PC-3 (cell line): ENCODE measurements around the gene PTP4A1.

Experiments used
- EZH2 ChIP-seq: fragments of 300-600 bp; sonication (generic); IDR thresholded peaks from one replicate; pipeline ENCODE4 v1.6.1; 2017; ENCODE audit warnings: antibody characterized with exemption, mild to moderate bottlenecking, low read length; ENCODE audit not compliant: unreplicated experiment
- TF ChIP-seq, protein P1 (sequence below): fragments of 300-600 bp; sonication (generic); conservative IDR thresholded peaks from 2 replicates; pipeline ENCODE4 v1.5.1; 2017; ENCODE audit warnings: antibody characterized with exemption, low read depth, mild to moderate bottlenecking, low read length

DNA sequence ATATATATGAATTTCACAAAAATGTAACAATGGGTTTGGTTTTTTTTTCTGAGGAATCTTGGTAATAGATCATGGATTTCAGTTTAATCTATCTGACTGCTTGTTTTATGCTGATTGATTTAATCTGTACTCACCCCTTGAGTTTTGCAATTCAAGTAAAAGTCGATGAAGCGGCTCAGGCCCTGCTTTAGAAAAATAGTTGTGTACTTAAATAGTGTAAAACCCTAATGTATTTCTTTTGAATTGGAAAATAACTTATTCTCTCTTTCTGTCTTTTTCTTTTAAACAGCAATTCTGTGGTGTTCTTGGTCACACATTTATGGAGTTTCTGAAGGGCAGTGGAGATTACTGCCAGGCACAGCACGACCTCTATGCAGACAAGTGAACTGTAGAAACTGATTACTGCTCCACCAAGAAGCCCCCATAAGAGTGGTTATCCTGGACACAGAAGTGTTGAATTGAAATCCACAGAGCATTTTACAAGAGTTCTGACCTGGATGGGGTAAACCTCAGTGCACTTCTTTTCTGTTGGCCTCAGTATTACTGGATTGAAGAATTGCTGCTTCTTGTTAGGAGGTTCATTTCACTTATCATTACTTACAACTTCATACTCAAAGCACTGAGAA lies 4.0 kb downstream of the PTP4A1 start:
- TF ChIP-seq, protein P1, sequence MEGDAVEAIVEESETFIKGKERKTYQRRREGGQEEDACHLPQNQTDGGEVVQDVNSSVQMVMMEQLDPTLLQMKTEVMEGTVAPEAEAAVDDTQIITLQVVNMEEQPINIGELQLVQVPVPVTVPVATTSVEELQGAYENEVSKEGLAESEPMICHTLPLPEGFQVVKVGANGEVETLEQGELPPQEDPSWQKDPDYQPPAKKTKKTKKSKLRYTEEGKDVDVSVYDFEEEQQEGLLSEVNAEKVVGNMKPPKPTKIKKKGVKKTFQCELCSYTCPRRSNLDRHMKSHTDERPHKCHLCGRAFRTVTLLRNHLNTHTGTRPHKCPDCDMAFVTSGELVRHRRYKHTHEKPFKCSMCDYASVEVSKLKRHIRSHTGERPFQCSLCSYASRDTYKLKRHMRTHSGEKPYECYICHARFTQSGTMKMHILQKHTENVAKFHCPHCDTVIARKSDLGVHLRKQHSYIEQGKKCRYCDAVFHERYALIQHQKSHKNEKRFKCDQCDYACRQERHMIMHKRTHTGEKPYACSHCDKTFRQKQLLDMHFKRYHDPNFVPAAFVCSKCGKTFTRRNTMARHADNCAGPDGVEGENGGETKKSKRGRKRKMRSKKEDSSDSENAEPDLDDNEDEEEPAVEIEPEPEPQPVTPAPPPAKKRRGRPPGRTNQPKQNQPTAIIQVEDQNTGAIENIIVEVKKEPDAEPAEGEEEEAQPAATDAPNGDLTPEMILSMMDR, result no peak
- no peak for TF ChIP-seq EZH2
